HG03025 (cell line): Measurements from ENCODE around the gene SAG.

Source experiments
- ATAC-seq: cut with Tn5 transposase; IDR thresholded peaks from one replicate; pipeline ENCODE4 v1.9.1; 2021; ENCODE audit warnings: mild to moderate bottlenecking, moderate library complexity; ENCODE audit not compliant: unreplicated experiment, low FRiP score

The SAG gene

DNA sequence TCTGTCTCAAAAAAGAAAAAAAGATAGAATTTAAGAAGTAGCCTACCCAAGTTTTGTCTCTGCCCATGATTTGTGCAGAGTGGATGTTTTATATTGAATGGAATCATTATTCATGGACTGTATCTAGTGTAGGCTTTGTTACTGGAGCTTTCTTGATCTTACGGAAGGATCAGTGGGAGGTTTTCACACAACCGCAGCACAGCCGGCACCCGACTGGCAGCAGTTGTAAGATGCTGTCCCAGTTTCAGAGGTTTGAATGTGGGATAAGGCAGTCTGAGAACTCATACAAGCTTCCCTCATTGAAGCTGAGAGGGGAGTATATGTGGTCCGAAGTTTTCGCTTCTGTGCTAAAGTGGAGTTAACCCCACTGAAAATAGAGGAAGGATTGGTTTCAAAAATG, 19.7 kb upstream of the SAG start:
- no peak for ATAC-seq

DNA sequence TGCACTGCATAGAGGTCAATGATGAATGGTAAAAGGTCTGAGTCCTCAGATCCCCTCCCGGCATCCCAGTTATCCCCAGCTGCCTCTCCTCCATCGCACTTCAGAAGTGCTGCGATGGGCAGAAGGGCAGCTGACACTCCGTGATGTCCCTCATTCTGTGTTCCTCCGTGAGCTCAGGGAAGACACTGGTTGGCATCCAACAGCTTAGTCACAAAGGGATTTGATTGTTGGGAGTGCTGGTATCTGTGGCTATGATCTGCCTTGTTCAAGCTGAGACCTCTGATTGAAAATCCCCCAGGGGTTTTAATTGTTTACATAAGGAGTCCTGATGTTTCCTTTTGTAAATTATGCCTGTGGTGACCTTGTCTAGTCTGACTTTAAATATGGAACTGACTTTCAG, 19.0 kb upstream of the SAG start:
- ATAC-seq, result no peak

DNA sequence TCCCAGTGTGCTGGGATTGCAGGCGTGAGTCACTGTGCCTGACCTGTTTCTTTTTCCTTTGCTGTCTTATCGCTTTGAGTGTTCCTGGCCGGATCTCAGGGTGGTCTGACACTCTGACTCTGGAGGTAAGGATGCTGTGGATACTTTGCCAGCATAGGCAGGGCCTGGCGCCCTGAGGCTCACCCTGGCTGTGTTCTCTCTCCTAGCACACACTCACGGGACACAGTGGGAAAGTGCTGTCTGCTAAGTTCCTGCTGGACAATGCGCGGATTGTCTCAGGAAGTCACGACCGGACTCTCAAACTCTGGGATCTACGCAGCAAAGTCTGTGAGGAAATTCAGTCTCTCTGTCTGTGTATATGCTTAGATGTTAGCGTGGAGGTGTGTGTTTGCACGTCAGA, 18.0 kb upstream of the SAG start:
- ATAC-seq, result no peak

DNA sequence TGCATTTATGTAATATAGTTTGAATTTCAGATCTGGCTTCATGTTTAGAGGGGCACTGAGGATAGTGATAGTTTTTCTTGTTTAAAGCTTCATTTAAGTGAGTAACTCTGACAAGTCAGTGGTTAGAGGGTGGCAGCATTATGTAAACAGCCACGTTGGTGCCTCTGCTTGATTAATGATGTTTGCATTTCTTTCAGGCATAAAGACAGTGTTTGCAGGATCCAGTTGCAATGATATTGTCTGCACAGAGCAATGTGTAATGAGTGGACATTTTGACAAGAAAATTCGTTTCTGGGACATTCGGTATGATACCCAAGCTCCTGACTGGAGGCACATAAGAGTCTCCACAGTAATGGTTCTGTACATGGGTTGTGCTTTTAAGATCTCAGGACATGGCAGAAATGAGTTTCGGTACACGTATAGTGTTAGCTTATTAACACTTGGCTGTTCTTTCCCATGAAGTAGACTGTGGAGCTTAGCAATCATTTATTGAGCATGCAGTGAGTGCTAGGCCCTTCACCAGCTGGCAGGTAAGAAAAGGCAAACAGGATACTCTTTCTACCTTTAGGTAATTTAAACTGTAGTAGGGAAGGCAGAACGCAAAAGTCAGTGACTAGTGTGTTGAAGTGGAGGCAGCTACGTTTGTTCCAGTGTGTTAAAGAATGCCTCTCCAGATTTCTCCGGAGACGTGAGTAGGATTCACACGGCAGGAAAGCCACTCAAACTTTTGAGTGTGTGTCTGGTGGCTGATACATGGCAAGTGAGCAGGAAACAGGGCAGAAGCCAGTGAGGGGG, 17.4 kb upstream of the SAG start:
- no peak for ATAC-seq

DNA sequence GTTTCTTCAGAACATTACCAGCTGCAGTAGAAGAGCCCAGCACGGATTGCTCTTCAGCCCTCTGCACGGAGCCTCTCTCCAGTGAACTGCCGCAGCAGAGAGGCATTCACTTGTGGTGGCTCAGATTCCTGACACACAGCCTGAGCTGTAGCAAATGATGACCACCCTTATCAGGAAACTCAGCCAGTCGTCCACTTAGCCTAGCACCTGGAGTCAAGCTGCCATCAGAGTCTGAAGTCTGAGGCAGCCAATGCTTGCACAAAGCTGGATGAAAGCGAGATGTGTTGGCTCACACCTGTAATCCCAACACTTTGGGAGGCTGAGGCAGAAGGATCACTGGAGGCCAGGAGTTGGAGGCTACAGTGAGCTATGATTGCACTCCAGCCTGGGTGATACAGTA, 11.7 kb upstream of the SAG start:
- ATAC-seq, result no peak

DNA sequence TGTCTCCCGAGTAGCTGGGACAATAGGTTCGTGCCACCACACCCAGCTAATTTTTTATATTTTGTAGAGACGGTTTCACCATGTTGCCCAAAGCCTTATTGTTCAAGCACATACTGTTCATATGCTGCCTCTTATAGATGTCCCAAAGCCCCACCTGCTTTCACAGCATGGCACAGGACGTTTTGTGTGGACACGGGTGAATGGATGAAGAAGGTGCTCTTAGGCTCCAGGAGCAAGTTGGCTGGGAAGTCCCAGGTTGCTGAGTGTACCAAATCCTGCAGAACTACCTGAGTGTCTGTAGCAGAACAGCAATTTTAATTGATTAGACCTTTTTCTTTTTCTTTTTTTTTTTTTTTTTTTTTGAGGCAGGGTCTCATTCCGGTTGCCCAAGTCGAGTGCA, 10.5 kb upstream of the SAG start:
- no peak for ATAC-seq

DNA sequence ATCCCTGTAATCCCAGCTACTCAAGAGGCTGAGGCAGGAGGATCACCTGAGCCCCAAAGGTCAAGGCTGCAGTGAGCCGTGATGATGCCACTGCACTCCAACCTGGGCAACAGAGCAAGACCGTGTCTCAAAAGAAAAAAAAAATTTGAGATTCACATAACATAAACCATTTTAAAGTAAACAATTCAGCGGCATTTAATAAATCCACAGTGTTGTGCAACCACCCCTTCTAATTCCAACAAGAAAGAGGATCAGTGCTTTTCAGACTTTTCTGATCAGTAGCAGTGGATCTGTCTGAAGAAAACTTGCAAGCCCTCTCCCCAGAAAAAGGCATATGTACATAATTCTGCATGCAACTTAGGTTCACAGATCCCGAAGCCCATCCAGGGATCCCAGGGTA, 7.2 kb upstream of the SAG start:
- no peak for ATAC-seq

DNA sequence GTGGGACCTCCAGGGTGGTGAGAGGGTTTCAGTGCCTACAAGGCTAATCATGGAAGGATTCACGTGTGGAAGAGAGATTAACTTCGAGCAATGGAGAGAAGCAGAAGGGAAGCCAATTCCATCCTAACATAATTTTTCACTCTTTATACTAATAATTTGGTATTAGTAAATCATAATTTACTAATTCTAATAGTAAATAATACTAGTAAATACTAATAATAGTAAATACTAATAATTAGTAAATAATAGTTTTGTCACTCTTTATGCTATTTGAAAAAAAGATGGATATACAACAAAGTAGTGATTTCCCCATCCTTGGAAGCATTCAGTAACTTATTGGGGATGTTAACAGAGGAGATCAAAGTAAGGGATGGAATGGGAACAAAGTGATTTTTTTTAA, 6.4 kb upstream of the SAG start:
- no peak for ATAC-seq

DNA sequence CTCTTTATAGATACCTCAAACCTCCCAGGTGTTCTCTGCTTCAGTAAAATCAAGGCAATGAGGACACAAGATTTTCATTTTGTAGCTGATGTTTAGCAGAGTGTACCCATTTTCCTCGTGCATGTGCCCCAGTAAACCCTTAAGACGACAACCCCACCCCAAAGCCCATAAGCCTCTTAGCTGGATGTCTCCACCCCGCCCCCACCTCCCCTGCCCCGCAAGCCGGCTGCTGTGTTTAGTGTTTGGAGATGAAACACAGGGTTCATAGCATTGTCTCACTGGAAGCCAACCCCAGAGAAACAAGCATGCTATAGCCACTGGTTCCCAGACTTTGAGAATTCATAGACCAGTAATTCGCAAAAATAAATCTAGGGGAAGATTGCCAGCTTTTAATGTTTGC, 5.8 kb upstream of the SAG start:
- ATAC-seq, result no peak

DNA sequence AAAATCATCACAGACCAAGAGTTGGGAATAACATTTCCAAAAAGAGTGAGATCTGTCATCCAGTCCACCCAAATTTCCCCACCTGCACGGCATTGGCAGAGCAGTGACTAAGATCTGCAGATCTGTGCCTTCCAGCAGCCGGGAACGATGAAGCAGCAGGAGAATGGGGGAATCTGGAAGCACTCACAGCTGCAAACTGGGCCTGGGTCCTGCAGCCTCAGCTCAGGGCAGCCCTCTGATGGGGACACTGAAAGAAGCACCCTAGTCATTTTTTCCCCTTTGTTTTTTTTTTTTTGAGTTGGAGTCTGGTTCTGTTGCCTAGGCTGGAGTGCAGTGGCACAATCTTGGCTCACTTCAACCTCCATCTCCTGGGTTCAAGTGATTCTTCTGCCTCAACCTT, 4.4 kb upstream of the SAG start:
- no peak for ATAC-seq

DNA sequence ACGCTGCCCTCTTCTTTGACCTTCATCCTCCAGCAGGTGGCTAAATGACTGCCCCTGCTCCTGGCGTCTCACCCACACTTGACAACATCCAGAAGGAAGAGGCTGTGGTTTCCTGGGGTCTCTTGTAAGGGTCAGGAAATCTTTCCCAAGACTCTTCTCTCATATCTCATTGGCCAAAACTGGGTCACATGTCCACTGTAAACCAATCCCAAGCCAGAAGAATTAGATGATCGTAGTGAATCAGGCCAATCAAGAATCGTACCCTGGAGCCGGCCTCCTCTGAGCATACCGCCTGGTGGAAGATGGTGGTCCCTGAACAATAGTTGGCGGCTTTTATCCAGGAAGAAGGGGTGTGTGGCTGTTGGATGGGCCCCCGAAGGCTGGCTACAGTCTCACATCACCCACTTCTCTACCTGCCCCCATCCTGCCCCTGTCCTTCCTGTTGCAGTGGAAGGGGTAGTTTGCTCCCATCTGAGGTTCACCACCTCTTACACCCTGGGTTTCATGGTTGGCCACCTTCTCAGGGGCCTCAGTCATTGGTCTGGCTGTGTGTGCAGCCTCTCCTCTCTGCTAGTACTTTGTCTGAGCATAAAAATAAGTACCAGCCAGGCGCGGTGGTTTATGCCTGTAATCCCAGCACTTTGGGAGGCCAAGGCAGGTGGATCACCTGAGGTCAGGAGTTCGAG, 3.8 kb downstream of the SAG start:
- ATAC-seq, result no peak

DNA sequence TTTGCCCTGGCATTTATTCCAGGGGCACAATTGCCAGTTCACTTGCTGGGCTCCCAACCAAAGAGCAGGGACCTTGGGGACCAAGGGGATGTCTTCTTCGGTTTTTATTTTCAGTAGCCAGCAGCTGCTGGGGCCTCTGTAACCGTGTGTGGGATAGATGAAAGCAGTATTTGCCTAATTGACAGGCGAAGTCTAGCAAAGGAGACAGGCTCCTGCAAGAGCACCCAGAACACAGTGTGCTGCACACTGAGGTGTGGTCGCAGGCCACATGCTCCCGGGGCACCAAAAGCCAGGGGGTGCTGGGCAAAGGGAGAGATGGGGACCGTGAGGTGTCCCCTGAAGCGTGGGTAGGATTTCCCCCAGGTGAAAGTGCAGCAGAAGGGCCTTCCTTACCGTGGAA, 5.3 kb downstream of the SAG start:
- ATAC-seq, result no peak

DNA sequence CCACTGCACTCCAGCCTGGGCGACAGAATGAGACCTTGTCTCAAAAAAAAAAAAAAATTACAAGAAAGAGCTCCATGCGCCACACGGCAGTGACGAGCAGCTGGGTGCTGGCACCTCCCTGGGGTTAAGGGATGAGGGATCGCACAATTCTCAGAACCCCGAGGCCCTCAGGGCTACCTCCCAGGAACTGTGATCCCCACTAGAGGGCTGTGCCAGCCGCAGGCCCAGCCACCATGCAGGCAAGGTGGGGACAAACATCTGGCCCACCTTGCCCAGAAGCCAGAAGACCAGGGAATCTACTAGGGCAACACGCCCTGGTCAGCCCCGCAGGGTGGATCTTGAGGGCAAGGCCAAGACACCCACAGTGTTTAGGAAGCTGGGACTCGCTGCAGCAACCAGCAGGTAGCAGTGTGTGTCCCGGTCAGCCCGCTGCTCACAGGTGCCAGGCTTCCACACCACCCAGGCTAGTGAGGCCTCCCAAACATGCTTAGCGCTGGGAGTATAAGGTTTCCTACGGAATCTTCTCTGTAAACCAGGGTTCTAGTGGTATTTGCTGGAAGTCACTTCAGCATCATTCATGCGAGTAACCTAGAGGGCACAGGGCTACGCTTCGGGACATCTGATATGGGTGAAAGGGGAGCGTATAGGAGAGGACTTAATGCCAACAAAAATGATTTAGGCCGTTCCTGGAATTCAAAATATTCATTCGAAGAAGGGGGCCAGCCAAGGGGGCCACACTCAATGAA, 6.7 kb downstream of the SAG start:
- ATAC-seq, result no peak

DNA sequence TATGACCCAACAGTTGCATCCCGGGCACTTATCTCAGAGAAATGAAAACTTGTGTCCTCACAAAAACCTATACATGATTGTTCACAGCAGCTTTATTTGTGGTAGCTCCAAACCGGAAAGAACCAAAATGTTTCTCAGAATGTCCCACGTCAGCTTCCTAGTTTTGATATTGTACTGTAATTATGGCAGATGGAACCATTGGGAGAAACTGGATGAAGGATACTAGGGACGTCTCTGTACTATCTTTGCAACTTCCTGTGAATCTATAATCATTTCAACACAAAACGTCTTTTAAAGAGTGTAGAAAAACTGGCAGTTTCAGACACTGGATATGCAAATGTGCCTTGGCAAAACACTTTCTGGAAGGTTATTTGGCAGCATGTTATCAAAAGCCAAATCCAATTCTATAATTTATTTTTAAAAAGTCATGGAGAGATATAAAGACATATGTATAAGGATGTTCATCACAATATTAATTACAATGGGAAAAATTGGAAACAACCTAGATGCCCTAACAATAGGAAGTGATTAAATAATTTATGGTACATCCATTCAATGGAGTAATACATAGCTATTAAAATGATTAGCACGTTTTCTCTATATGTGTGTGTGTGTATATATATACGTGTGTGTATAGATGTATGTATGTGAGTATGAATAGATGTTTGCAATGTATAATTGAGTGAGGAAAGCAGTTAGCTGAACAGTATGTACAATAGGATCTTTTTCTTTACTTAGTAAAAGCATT, 9.8 kb downstream of the SAG start:
- ATAC-seq, result no peak

DNA sequence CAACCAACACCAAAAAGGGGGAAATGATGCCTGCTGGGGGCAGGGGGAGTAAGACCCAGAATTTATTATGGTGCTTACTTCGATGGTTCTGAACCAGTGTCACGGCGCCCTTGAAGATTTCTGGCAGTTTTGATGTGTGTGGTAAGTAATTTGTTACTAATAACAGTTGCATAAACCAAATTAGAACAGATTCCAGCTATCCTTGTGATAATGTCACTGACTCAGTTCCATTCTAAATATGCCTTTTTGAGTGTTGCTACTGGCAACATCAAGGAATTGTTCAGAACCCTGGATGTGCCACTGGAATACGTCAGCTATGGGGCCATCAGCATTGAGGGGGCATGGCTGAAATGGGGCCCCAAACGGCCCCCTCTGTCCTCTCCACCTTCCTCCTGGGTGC, 11.6 kb downstream of the SAG start:
- ATAC-seq, result no peak

DNA sequence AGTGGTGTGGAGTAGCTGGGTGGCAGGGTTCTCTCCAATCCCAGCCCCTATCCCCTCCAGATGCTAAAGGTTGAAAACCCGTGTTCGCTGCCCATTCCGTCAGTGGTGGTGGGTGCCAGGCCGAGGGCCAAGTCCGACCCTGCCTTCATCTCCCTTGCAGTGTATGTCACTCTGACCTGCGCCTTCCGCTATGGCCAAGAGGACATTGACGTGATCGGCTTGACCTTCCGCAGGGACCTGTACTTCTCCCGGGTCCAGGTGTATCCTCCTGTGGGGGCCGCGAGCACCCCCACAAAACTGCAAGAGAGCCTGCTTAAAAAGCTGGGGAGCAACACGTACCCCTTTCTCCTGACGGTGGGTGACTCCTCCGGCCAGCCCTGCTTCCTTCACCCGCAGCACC, 12.9 kb downstream of the SAG start:
- no peak for ATAC-seq

DNA sequence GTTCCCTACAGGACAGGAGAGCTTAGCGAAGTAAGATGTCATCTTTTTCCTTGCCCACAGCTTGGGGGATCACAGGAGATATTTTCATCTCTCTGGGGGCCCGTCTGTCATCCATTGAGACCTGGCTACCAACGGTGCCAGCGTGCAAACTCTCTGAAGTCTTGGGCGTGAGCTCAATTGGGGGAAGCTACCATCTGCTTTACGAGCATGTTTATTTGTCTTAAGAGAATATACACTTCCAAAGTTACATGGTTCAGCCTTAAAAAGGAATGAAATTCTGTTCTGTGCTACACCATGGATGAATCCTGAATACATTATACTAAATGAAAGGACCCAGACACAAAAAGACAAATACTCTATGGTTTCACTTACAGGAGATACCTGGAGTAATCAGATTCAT, 13.6 kb downstream of the SAG start:
- ATAC-seq, result no peak

DNA sequence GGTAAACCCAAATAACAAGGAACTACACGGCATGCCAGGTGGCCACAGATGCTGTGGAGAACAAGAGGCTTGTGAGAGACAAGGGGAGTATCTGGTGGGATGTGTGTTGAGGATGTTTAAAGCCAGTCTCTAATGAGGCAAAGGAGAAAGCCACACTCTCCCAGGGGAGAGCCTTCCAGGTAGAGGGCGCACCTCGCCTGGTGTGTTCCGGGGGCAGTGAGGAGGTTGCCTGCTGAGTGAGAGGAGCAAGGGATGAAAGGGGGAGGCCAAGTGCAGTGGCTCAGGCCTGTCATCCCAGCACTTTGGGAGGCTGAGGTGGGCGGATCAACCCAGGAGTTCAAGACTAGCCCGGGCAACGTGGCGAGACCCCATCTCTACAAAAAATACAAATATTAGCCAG, 16.2 kb downstream of the SAG start:
- no peak for ATAC-seq

DNA sequence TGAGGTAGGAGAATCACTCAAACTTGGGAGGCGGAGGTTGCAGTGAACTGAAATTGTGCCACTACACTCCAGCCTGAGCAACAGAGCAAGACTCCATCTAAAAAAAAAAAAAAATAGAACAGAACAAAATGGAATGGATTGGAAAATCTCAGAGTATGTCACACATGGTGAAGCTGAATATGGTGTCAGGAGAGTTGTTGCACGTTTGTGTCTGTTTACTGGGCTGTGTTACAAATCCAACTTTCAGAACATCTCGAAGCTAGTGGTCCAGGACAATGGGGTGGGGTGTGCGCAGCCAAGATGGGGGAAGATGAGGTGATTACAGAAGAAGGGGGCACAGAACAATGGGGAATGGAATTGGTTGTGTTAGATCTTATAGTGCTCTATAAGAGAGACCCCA, 17.6 kb downstream of the SAG start:
- no peak for ATAC-seq

DNA sequence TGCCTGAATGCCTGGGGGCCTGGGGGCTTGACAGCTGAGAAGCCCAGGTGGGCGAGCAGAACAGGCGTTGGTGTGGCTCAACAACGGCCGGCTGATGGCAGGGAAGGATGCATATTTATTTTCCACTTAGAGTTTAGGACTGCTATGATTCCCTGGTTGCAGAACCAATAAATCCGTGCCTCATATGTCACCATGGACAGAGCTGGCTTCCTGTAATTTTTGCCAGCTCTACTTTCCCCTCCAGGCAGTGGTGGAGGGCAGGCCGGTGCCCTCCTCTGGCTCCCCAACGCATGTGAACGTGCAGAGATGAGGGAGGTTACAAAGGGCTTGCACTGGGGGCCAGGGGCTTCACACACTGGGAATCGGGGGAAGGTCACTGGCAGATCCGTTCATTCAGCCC, 18.2 kb downstream of the SAG start:
- no peak for ATAC-seq

DNA sequence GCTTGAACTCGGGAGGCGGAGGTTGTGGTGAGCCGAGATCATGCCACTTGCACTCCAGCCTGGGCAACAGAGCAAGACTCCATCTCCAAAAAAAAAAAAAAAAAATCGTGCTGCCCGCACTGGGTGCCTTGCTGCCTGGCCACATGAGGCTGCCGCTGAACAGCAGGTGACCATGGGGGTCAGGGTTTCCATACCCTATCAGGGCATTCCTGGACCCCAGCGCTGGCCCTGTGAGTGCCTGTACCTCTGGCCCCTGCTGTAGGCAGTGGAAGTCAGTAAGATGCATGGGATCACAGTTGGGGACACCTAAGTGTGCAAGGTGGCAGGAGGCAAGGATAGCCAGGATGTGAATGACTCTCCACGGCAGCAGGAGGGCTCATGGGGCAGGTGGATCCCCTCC, 18.9 kb downstream of the SAG start:
- no peak for ATAC-seq
